HG02852 (cell line): ENCODE data around the gene TBC1D13.
A peak's percentile ranks its signal among the peaks of the same experiment; 100 is the strongest.
"Not testable (repeated sequence)": the region's sequence is repeated elsewhere in the genome, so short reads cannot be mapped to it uniquely, and the experiment has no call there.

Source experiments
- ATAC-seq: cut with Tn5 transposase; IDR thresholded peaks from one replicate; pipeline ENCODE4 v1.9.1; 2021; ENCODE audit warnings: mild to moderate bottlenecking, moderate library complexity; ENCODE audit not compliant: unreplicated experiment

The TBC1D13 gene

GRCh38 chr9:128786681-128787601 is at the start of gene TBC1D13:
TSS of gene TBC1D13 (plus strand) at chr9:128787253. CDS start at chr9:128787354, 101 bp downstream.
- peak; percentile 86 for ATAC-seq

GRCh38 chr9:128742401-128742800 is 44.7 kb upstream of the TBC1D13 start:
- ATAC-seq, result no peak

- ATAC-seq, result no peak
These were observed 43.6 kb upstream of the TBC1D13 start for GRCh38 chr9:128743421-128743820.

GRCh38 chr9:128747241-128747640 is 39.8 kb upstream of the TBC1D13 start:
- ATAC-seq, result no peak

GRCh38 chr9:128750926-128751595 is 36.0 kb upstream of the TBC1D13 start:
- ATAC-seq, result no peak

GRCh38 chr9:128753627-128754026 is 33.4 kb upstream of the TBC1D13 start:
- no peak for ATAC-seq

GRCh38 chr9:128757602-128758001 is 29.5 kb upstream of the TBC1D13 start:
- ATAC-seq, result no peak

- ATAC-seq, result no peak
These were observed 24.2 kb upstream of the TBC1D13 start for GRCh38 chr9:128762671-128763449.

- no peak for ATAC-seq
These were observed 22.7 kb upstream of the TBC1D13 start for GRCh38 chr9:128764361-128764760.

- ATAC-seq, result no peak
These were observed 21.6 kb upstream of the TBC1D13 start for GRCh38 chr9:128765499-128765898.

GRCh38 chr9:128768606-128769005 is 18.4 kb upstream of the TBC1D13 start:
- no peak for ATAC-seq

- ATAC-seq, result no peak
These were observed 16.6 kb upstream of the TBC1D13 start for GRCh38 chr9:128770286-128771030.

GRCh38 chr9:128771094-128771721 is 15.8 kb upstream of the TBC1D13 start:
- ATAC-seq, result peak; percentile 21

- ATAC-seq, result peak; percentile 85
These were observed 15.1 kb upstream of the TBC1D13 start, which contains the start of gene ZER1 for GRCh38 chr9:128771745-128772519. TSS of gene ZER1 (minus strand) at chr9:128771927. CDS start at chr9:128755565, 16,362 bp downstream.

GRCh38 chr9:128773049-128773448 is 14.0 kb upstream of the TBC1D13 start:
- no peak for ATAC-seq

GRCh38 chr9:128774804-128775203 is 12.2 kb upstream of the TBC1D13 start:
- no peak for ATAC-seq

- not testable (repeated sequence) for ATAC-seq
These were observed 7.0 kb upstream of the TBC1D13 start for GRCh38 chr9:128780093-128780492.

- no peak for ATAC-seq
These were observed 5.6 kb upstream of the TBC1D13 start for GRCh38 chr9:128781187-128782070.
